SIG-M5 (cell line): ENCODE results near the gene RAI1.
A peak's percentile ranks its signal among the peaks of the same experiment; 100 is the strongest.
"Not testable (repeated sequence)": the region's sequence is repeated elsewhere in the genome, so short reads cannot be mapped to it uniquely, and the experiment has no call there.

ENCODE experiments used
- DNase-seq: peaks from one replicate; lab custom pipeline; 2025; lab: John Stamatoyannopoulos, UW

The RAI1 gene

GRCh38 chr17:17663160-17664063 is 17.8 kb upstream of the RAI1 start:
- peak; percentile 43 for DNase-seq

- DNase-seq = no peak
Observed at GRCh38 chr17:17664064-17664452, 17.2 kb upstream of the RAI1 start.

- no peak for DNase-seq
Observed at GRCh38 chr17:17665255-17665654, 16.0 kb upstream of the RAI1 start.

DNA sequence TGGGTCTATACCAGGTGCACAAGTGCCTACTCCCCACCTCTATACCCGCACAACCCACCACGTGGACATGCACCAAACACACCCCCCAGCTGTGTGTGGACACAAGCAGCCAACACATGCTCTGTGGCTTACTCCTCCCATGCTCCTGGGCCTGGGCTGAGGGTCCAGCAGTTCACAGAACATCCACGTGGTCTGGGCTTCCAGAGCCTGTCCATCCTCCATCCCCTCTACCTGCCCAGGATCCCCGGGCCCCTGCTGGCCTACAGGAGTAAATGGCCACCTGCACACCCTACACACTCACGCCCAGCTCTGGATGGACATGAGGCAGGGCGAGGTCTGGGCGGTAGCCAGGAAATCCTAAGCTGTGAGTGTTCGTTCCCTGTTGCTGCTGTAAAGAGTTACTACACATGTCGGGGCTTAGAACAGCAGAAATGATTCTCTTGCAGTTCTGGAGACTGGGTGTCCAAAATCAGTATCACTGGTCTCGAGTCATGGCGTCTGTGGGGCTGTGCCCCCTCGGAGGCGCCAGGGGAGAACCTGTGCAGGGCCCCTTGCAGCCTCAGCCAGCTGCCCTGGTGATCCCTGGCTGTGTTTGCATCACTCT is 15.0 kb upstream of the RAI1 start:
- no peak for DNase-seq

GRCh38 chr17:17667231-17667630 is 14.0 kb upstream of the RAI1 start:
- DNase-seq = no peak

DNA sequence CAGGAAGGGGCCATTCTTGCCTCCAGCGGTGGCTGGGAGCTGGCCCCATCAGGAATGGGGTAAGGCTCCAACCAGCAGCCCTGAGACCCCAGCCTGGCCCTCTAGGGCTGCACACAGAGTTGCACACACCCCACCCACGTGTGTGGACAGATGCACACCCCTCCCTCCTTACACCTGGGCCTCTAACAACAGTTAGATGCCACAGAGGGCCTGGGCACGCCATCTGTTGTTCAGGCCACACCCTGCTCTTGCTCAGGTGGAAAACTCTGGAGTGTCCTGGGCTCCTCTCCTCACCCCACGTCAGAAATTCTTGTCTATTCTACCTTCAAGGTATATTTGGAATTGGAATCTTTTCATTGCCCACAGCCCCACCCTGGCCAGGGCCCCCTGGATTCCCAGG is 13.3 kb upstream of the RAI1 start:
- no peak for DNase-seq

GRCh38 chr17:17668358-17668757 is 12.9 kb upstream of the RAI1 start:
- DNase-seq = no peak

- DNase-seq = no peak
Observed at GRCh38 chr17:17668775-17669579, 12.3 kb upstream of the RAI1 start.

DNA sequence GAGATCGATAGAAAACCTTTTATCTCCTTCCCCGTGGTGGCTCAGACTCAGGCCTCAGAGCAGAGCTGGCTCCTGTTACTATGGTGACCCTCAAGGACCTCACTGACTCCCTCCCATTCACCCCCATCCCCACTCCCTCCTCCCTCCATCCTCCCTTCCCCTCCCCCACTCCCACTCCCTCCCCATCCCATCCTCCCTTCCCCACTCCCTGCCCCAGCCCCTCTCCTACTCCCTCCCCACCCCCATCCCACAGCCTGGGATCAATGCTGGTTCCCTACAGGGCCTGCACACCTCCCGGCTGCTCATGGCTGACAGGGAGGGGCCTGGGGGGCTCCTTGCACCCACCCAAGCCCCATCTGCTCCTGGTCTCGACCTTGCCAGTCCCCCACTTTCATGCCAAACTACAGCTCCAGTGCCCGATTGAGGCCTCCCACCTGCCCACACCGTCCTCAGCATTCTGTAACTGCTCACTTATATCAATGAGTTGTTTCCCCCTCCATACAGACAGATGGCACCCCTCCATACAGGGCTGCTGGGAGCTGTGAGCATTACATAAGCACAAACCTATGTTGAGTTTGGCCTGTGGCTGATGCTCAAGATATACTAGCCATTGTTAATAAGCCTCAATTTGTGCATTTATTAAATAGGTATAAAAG is 11.6 kb upstream of the RAI1 start:
- DNase-seq = no peak

- no peak for DNase-seq
Observed at GRCh38 chr17:17670701-17671305, 10.5 kb upstream of the RAI1 start.

DNA sequence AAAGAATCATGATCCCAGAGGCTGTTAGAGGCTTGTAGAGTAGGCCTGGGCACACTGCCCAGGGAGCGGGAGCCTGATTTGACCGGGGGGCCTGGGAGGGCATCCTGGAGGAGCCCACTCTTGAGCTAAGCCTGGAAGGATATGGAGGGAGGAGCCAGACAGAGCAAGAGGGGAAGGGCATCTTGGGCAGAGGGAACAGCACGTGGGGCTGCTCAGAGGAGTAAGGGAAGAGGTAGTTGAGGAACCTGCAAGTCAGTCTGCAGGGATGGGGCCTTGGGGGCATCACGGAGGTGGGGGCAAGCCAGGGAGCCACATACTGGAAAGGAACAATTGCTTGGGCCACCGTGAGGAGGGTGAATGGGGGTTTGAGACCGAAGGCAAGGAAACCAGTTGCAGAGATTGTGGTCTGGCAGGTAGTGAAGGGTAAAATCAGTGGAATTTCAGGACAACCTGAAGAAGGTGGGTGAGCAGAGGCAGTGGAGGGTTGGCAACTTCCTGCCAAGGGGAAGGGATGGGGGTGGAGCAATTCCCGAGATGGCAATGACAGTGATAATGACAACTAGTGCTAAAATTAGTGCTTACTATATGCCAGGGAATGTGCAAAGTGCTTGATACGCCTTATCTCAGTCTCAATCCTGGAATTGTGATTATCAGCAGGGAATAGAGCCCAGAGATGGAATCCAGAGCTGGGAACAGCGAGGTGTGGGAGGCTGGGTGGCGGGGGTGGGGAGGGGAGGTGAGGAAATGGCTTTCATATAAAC is 9.7 kb upstream of the RAI1 start:
- DNase-seq = no peak

- peak; percentile 13 for DNase-seq
Observed at GRCh38 chr17:17672453-17673368, 8.5 kb upstream of the RAI1 start.

DNA sequence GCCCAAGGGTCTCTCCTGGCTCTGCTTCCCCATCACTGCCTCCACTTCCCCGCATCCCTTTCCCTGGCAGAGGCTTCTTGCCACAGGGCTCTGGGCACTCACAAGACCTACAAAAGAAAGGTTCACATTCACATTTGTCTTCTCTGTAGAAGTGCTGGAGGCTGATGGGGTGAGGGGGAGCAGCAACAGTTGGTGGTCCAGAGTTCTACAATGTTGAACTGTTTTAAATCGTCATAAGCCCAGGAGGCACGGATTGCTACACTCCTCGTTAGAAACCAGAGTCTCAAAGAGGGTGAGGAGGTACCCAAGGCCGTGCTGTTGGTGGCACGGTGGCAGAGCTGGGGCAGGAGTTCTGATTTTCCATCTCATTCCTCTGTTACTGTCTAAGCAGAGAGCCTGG is 5.8 kb upstream of the RAI1 start:
- no peak for DNase-seq

DNA sequence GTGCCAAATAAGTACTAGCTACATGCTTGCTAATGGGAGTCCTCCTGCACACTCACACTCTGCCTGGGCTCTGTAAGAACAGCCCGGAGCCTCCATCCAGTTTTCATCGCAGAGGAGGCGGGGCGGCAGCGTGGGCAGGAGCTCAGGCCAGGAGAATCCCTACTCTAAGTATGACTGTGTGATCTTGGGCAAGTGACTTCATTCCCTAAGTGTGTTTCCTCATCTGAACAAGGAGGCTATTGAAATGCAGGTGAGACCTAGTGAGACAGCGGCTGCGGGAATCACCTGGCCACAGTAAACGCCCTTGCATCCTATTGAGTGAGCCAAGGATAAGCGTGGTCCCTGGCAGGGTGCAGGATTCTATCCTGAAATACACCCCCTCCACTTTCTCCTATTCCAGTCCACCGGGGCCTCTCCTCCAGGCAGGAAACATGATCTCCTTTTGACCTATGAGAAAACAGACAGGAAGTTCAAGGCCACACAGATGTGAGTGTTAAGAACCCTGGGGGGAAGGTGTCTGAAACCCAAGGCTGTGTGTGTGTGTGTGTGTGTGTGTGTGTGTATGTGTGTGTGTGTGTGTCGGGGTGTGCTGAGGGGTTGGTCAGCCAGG is 5.2 kb upstream of the RAI1 start:
- no peak for DNase-seq

DNA sequence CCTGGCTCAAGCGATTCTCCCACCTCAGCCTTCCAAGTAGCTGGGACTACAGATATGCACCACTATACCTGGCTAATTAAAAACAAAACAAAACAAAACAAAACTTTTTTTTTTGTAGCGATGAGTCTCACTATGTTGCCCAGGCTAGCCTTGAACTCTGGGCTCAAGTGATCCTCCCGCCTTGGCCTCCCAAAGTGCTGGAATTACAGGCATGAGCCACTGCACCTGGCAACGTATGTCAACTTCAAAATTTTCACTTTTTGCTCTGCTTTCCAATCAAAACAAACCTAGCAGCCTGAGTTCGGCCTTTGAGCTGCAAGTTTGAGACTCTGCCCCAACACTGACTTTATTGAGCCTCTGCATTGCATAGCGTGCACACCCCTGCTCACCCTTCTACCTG is 4.5 kb upstream of the RAI1 start:
- no peak for DNase-seq

GRCh38 chr17:17677299-17678040 is 3.8 kb upstream of the RAI1 start:
- DNase-seq = no peak

GRCh38 chr17:17678063-17678699 is 3.1 kb upstream of the RAI1 start:
- not testable (repeated sequence) for DNase-seq

- DNase-seq = no peak
Observed at GRCh38 chr17:17679243-17679642, 2.0 kb upstream of the RAI1 start.
